ENCODE measurements around the gene PRKN. TPM values are rescaled to one million over a fixed set of nuclear protein-coding genes. Genes with fewer than 3 reads are reported as not detected.

PRKN gene
- total and polyA plus RNA-seq, 2 donors (not counting 3 experiments of a cell fraction or from before 2014, with no cell fraction given), result 0.06 TPM; not detected in 1

GRCh38 chr6:162217811-162218493, 509.6 kb downstream of the PRKN start:
- DNase-seq (ENCODE audit: low read depth, low spot score), result no peak
- ChIA-PET POLR2A (no interaction called here), CTCF (no interaction called here)
- dilution Hi-C loops (cut with MboI; ENCODE audit: extremely low pct_ligation_motif_present, low sequenced_read_pairs), result no loop called here
- H3K9me3 ChIP-seq (replicated peaks; ENCODE audit: control insufficient read depth, insufficient read depth, low read length), result no peaks in the 10 kb centered on the region
- H2AFZ ChIP-seq (ENCODE audit: low read depth, low read length), result no peak overlapping the region
- H3K9me1 ChIP-seq (replicated peaks; ENCODE audit: control insufficient read depth, extremely low read depth, insufficient read depth, low read length), result no peaks in the 10 kb centered on the region
- no peaks in the 10 kb centered on the region for H3K79me2 ChIP-seq (ENCODE audit: control insufficient read depth, insufficient read depth, low read length)
- no peak overlapping the region for H3K4me2 ChIP-seq (ENCODE audit: insufficient read depth, low read length)
- no peaks in the 10 kb centered on the region for H3K36me3 ChIP-seq (ENCODE audit: control insufficient read depth in 2 of 2, extremely low read depth in 1 of 2, insufficient read depth in 2 of 2, low read length in 2 of 2)
- H3K4me3 ChIP-seq (replicated peaks in 1 of 3; ENCODE audit: insufficient read depth in 1 of 3, low read depth in 1 of 3, low read length in 3 of 3), result no peak overlapping the region
- no TSS peak for BruUV-seq (replicated peaks)
- H3K9ac ChIP-seq (replicated peaks; ENCODE audit: extremely low read depth, insufficient read depth, low read length), result no peak overlapping the region
- H3K27ac ChIP-seq (ENCODE audit: insufficient read depth, low read depth, low read length), result no peak overlapping the region
- intact Hi-C loops (cut with micrococcal nuclease), result no loop called here
- no peak for FAIRE-seq
- no peaks in the 10 kb centered on the region for H4K20me1 ChIP-seq (replicated peaks; ENCODE audit: control insufficient read depth, extremely low read depth, insufficient read depth, low read length)
- H3K4me1 ChIP-seq (ENCODE audit: control insufficient read depth, extremely low read depth, insufficient read depth, low read length), result no peaks in the 10 kb centered on the region
- no peak for TF ChIP-seq FOS (IDR thresholded peaks at IDR 0.05; ENCODE audit: borderline replicate concordance, insufficient read depth, low read length)
- TF ChIP-seq POLR2A (IDR thresholded peaks at IDR 0.05; ENCODE audit: low read depth, low read length), result no peak
- TF ChIP-seq POLR2AphosphoS5 (IDR thresholded peaks at IDR 0.05; ENCODE audit: insufficient read depth, low read depth, low read length), result no peak
- TF ChIP-seq MAX (IDR thresholded peaks at IDR 0.05; ENCODE audit: insufficient read depth, insufficient read length), result no peak
- no peak for TF ChIP-seq JUN (IDR thresholded peaks at IDR 0.05; ENCODE audit: borderline replicate concordance, insufficient read depth, insufficient read length, low read depth)
- TF ChIP-seq MYC (IDR thresholded peaks at IDR 0.05; ENCODE audit: low read depth, low read length), result no peak
- TF ChIP-seq CTCF (IDR thresholded peaks at IDR 0.05; ENCODE audit: extremely low read depth in 1 of 2, insufficient read depth in 1 of 2, low read depth in 1 of 2, low read length in 2 of 2), result no peak
- no peaks in the 10 kb centered on the region for H3K27me3 ChIP-seq (ENCODE audit: control insufficient read depth in 2 of 2, insufficient read depth in 2 of 2, low read length in 2 of 2)

Data from endothelial cell of umbilical vein (primary cell).